IMR-90 (cell line): ENCODE measurements around the gene RSAD1. TPM values are rescaled to one million over a fixed set of nuclear protein-coding genes. Genes with fewer than 3 reads are reported as not detected.

ENCODE experiments used
- ATAC-seq: fragments of 200-7000 bp; cut with Tn5 transposase; 2 replicates; pipeline ENCODE4 v1.9.1; 2020; ENCODE audit warnings: low read depth, mild to moderate bottlenecking, moderate library complexity
- BruUV-seq: library from RNA; stranded (reverse); fragments of 400-500 nt; replicated peaks from 2 replicates; lab custom pipeline; 2021; lab: Mats Ljungman, UMichigan
- CTCF ChIA-PET: fragments of 300-600 bp; formaldehyde crosslinking; extraction: SDS; loops from one replicate; lab custom pipeline; 2021; ENCODE audit warnings: antibody characterized with exemption; lab: Yijun Ruan, JAX
- POLR2A ChIA-PET: fragments of 300-600 bp; sonication (Branson Sonifier 250); formaldehyde crosslinking; loops from one replicate; lab custom pipeline; 2022; ENCODE audit warnings: antibody characterized with exemption; ENCODE audit not compliant: unreplicated experiment; lab: Charles Lee
- DNase-seq: peaks from one replicate; pipeline ENCODE4 v3.0.0; 2013
- H2AFZ ChIP-seq: replicated peaks from 2 replicates; pipeline ENCODE3; 2013; ENCODE audit warnings: low read length, mild to moderate bottlenecking; ENCODE audit not compliant: poor library complexity
- H2AK5ac ChIP-seq: 2 replicates; pipeline ENCODE4 v1.6.1; 2013; ENCODE audit warnings: low read depth, low read length, inconsistent platforms
- H2AK9ac ChIP-seq: replicated peaks from 2 replicates; pipeline ENCODE3; 2013; ENCODE audit warnings: mild to moderate bottlenecking, low read depth, low read length, moderate library complexity; ENCODE audit not compliant: poor library complexity
- H2BK120ac ChIP-seq: 2 replicates; pipeline ENCODE4 v1.6.1; 2013; ENCODE audit warnings: low read depth, low read length, inconsistent platforms
- H2BK15ac ChIP-seq: 3 replicates; pipeline ENCODE4 v1.6.1; 2013; ENCODE audit warnings: low read depth, low read length, inconsistent platforms
- H2BK20ac ChIP-seq: 2 replicates; pipeline ENCODE4 v1.6.1; 2013; ENCODE audit warnings: low read depth, mild to moderate bottlenecking, inconsistent platforms, low read length, moderate library complexity
- H2BK5ac ChIP-seq: 2 replicates; pipeline ENCODE4 v1.6.1; 2013; ENCODE audit warnings: mild to moderate bottlenecking, low read depth, low read length, inconsistent platforms; ENCODE audit not compliant: poor library complexity, severe bottlenecking
- H3K14ac ChIP-seq: replicated peaks from 2 replicates; pipeline ENCODE4 v1.6.1; 2013; ENCODE audit warnings: low read depth, low read length, inconsistent platforms
- H3K18ac ChIP-seq: 2 replicates; pipeline ENCODE4 v1.6.1; 2013; ENCODE audit warnings: low read depth, low read length, control low read depth
- H3K23ac ChIP-seq: 2 replicates; pipeline ENCODE4 v1.6.1; 2013; ENCODE audit warnings: low read depth, low read length, inconsistent platforms
- H3K27ac ChIP-seq: 2 replicates; pipeline ENCODE4 v1.5.1; 2013; ENCODE audit warnings: mild to moderate bottlenecking, control low read depth, low read length; ENCODE audit not compliant: insufficient read depth
- H3K27me3 ChIP-seq: 2 replicates; pipeline ENCODE4 v1.6.1; 2013; ENCODE audit warnings: low read length; ENCODE audit not compliant: control insufficient read depth, insufficient read depth
- H3K36me3 ChIP-seq: 2 replicates; pipeline ENCODE4 v1.6.1; 2013; ENCODE audit warnings: low read length, mixed read lengths; ENCODE audit not compliant: control insufficient read depth, insufficient read depth
- H3K4ac ChIP-seq: 2 replicates; pipeline ENCODE4 v1.6.1; 2013; ENCODE audit warnings: low read depth, low read length, inconsistent platforms
- H3K4me1 ChIP-seq: 2 replicates; pipeline ENCODE4 v1.6.1; 2013; ENCODE audit warnings: low read length, mixed read lengths; ENCODE audit not compliant: control insufficient read depth, insufficient read depth
- H3K4me2 ChIP-seq: 2 replicates; pipeline ENCODE4 v1.6.1; 2013; ENCODE audit warnings: low read depth, mild to moderate bottlenecking, control low read depth, low read length, moderate library complexity
- H3K4me3 ChIP-seq: 2 replicates; pipeline ENCODE4 v1.5.1; 2013; ENCODE audit warnings: low read depth, mild to moderate bottlenecking, control low read depth, low read length, moderate library complexity; ENCODE audit not compliant: insufficient read depth
- H3K56ac ChIP-seq: 2 replicates; pipeline ENCODE4 v1.6.1; 2013; ENCODE audit warnings: low read length, inconsistent platforms; ENCODE audit not compliant: insufficient read depth; ENCODE audit errors: extremely low read depth
- H3K79me1 ChIP-seq, 2 experiments: 2 replicates each; pipeline ENCODE4 v1.6.1; 2013; ENCODE audit warnings: low read length in 2 of 2, inconsistent platforms in 1 of 2, low read depth in 1 of 2
- H3K9ac ChIP-seq: 2 replicates; pipeline ENCODE4 v1.6.1; 2013; ENCODE audit warnings: low read depth, low read length, control low read depth
- H3K9me1 ChIP-seq: 2 replicates; pipeline ENCODE4 v1.6.1; 2013; ENCODE audit warnings: low read length, inconsistent platforms; ENCODE audit not compliant: insufficient read depth
- H3K9me3 ChIP-seq: 2 replicates; pipeline ENCODE4 v1.6.1; 2013; ENCODE audit warnings: low read length; ENCODE audit not compliant: control insufficient read depth, insufficient read depth
- H4K20me1 ChIP-seq: 2 replicates; pipeline ENCODE4 v1.6.1; 2013; ENCODE audit warnings: low read length, inconsistent platforms; ENCODE audit not compliant: insufficient read depth
- H4K5ac ChIP-seq: 2 replicates; pipeline ENCODE4 v1.6.1; 2013; ENCODE audit warnings: mild to moderate bottlenecking, low read depth, low read length, control low read depth
- H4K8ac ChIP-seq, 2 experiments: 2 replicates each; pipeline ENCODE4 v1.6.1; 2013; ENCODE audit warnings: low read depth in 2 of 2, low read length in 2 of 2, control low read depth in 1 of 2, inconsistent platforms in 1 of 2
- H4K91ac ChIP-seq: 2 replicates; pipeline ENCODE4 v1.6.1; 2013; ENCODE audit warnings: low read depth, low read length, inconsistent platforms; ENCODE audit not compliant: insufficient read depth
- MAZ ChIP-seq: IDR thresholded peaks from 2 replicates; pipeline ENCODE4 v1.6.1; 2012; ENCODE audit warnings: low read depth, mild to moderate bottlenecking, low read length, improper control_type of control experiment, moderate library complexity, borderline replicate concordance
- POLR2A ChIP-seq: IDR thresholded peaks from 2 replicates; pipeline ENCODE4 v1.6.1; 2012; ENCODE audit warnings: mild to moderate bottlenecking, low read depth, low read length
- WGBS, 2 experiments: methylation state at CpG; one replicate each; pipeline versions ENCODE4 v1.1.5 to v1.1.7; 2013; ENCODE audit warnings: missing lambda C conversion rate in 2 of 2; ENCODE audit not compliant: insufficient read length in 1 of 2; ENCODE audit errors: extremely low coverage in 2 of 2; 5-methylcytosine and 5-hydroxymethylcytosine counted together
- dilution Hi-C: fragments of 300-500 bp; cut with HindIII; formaldehyde crosslinking; loops from one replicate; pipeline ENCODE4 v1.14.3; 2018; ENCODE audit warnings: low sequenced_read_pairs; ENCODE audit not compliant: unreplicated experiment
- in situ Hi-C: fragments of 300-500 bp; cut with MboI; formaldehyde crosslinking; loops from 3 replicates; pipeline ENCODE4 v1.14.3; 2019; ENCODE audit warnings: low sequenced_read_pairs, inconsistent platforms, mixed read lengths
- intact Hi-C: fragments of 100-400 bp; cut with micrococcal nuclease; formaldehyde crosslinking; loops from 2 replicates; pipeline ENCODE4 v1.10.0; 2022
- polyA plus RNA-seq, 3 experiments: library from polyadenylated mRNA; depleted of rRNA; stranded (reverse); fragments of >200 nt; gene quantifications; 2 replicates each; pipeline ENCODE4 v1.2.3, GENCODE V29; 2012; ENCODE audit warnings: low replicate concordance in 1 of 3
- total RNA-seq: library from RNA; depleted of rRNA; stranded (reverse); fragments of >200 nt; gene quantifications from 2 replicates; pipeline ENCODE4 v1.2.3, GENCODE V29; 2012
- TF ChIP-seq, protein P1 (sequence below): fragments of 150-350 bp; IDR thresholded peaks from 2 replicates; pipeline ENCODE4 v1.6.1; 2017; ENCODE audit warnings: mild to moderate bottlenecking, antibody characterized with exemption, low read length, low read depth

Gene RSAD1
- total and polyA plus RNA-seq, 2 of the 4 experiments (the other 2 are of a cell fraction), result 10.8 to 19.2 TPM

DNA sequence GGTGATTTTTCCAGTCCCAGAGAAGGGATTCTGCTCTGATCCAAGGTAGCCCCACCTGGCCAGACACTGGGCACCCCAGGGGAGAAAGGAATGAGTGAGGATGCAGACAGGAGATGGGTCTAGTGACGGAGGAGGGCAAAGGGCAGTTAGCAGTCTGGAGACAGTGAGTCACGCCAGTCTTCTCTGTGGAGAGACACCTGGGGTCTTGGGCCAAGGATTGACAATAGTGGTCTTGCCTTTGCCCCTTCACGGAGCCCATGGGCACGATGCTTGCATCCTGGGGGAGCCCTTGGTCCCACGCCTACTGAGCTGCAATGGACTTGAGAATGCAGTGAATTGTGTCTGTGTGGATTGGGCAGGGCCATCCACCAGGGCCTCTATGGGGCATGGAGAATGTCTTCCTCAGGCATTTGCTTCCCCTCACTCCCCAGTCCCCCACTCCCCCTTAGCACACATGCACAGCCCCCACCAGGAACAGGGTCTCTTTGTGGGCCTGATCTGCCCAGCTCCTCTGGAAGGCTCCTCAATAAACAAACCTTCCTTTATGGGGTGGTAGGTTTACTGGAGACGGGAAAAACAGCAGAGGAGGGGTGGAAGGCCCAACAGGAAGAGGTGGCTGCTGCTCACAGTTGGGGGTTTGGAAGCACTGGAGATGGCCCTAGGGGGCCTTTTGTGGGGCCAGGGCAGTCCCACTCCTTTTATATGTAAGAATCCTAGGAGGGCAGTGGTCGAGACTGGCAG, 11.4 kb upstream of the RSAD1 start:
- H3K9ac ChIP-seq, result no peak overlapping the region
- H4K20me1 ChIP-seq, result no peaks in the 10 kb centered on the region; the same call in 1 of the 2 replicates
- H3K4me2 ChIP-seq, result no peak overlapping the region
- ChIA-PET POLR2A (no interaction called here), CTCF (no interaction called here)
- peaks cover 2% of the 10 kb centered on the region for H3K4me1 ChIP-seq
- no peak overlapping the region for H2BK5ac ChIP-seq
- H4K91ac ChIP-seq, result no peak overlapping the region
- H3K79me1 ChIP-seq, result no peaks in the 10 kb centered on the region
- no peak overlapping the region for H2AK9ac ChIP-seq
- no peak overlapping the region for H2BK15ac ChIP-seq
- dilution Hi-C loops (no loop called here), in situ Hi-C loops (no loop called here), intact Hi-C loops (no loop called here)
- no peak overlapping the region for H4K8ac ChIP-seq
- H3K4ac ChIP-seq, result no peak overlapping the region
- 68% methylated on average over 3 of the region's 7 CpGs; no CpG with 5 or more reads in 1 of the 2 experiments for WGBS, 2 experiments
- no peak overlapping the region for H2AFZ ChIP-seq
- H3K23ac ChIP-seq, result no peak overlapping the region
- no peak overlapping the region for H2BK120ac ChIP-seq
- no peak overlapping the region for H3K4me3 ChIP-seq
- H3K18ac ChIP-seq, result no peak overlapping the region
- H2AK5ac ChIP-seq, result no peak overlapping the region
- no peak overlapping the region for H3K14ac ChIP-seq
- H3K27ac ChIP-seq, result no peak overlapping the region
- H2BK20ac ChIP-seq, result no peak overlapping the region
- ATAC-seq, result no peak
- H3K56ac ChIP-seq, result no peak overlapping the region
- DNase-seq, result no peak
- no peak for TF ChIP-seq MAZ
- no peak for TF ChIP-seq POLR2A
- TF ChIP-seq, protein P1, sequence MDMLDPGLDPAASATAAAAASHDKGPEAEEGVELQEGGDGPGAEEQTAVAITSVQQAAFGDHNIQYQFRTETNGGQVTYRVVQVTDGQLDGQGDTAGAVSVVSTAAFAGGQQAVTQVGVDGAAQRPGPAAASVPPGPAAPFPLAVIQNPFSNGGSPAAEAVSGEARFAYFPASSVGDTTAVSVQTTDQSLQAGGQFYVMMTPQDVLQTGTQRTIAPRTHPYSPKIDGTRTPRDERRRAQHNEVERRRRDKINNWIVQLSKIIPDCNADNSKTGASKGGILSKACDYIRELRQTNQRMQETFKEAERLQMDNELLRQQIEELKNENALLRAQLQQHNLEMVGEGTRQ, result no peak
- no peaks in the 10 kb centered on the region for H3K9me1 ChIP-seq
- H3K9me3 ChIP-seq, result no peaks in the 10 kb centered on the region
- peaks cover 9% of the 10 kb centered on the region; the same call in 1 of the 2 replicates for H3K36me3 ChIP-seq
- no peak overlapping the region for H4K5ac ChIP-seq
- BruUV-seq, result no TSS peak
- H3K27me3 ChIP-seq, result peaks cover 27% of the 10 kb centered on the region
